ENCODE measurements around the gene MYEOV. TPM values are rescaled to one million over a fixed set of nuclear protein-coding genes. Genes with fewer than 3 reads are reported as not detected.

MYEOV gene
- total RNA-seq, 2 donors from 2014 or later, result not detected

GRCh38 chr11:69316956-69317355 lies 23.0 kb downstream of the MYEOV start:
- no peak overlapping the region for H3K27ac ChIP-seq (ENCODE audit: low read depth, low read length)
- 89 to 94% methylated on average over 3 to 4 of the region's 4 CpGs for WGBS, 2 experiments (ENCODE audit: insufficient coverage in 1 of 2, insufficient read length in 1 of 2)
- Mint-ChIP-seq H3K9me3 (no peaks in the 10 kb centered on the region), H3K36me3 (ENCODE audit: low read depth) (no peaks in the 10 kb centered on the region), H3K4me1 (peaks cover 9% of the 10 kb centered on the region), H3K27me3 (ENCODE audit: insufficient read depth) (no peaks in the 10 kb centered on the region), H3K4me3 (no peak overlapping the region), H3K27ac (no peak overlapping the region)
- no peaks in the 10 kb centered on the region for H3K27me3 ChIP-seq (ENCODE audit: control insufficient read depth, insufficient read depth, low read length, poor library complexity, severe bottlenecking)
- no peak for TF ChIP-seq CTCF (conservative IDR thresholded peaks at IDR 0.05)
- DNase-seq, result no peak
- no peak overlapping the region for H3K4me3 ChIP-seq (ENCODE audit: low read length)
- no peaks in the 10 kb centered on the region for H3K4me1 ChIP-seq (ENCODE audit: control insufficient read depth, insufficient read depth, low read length)
- H3K9me3 ChIP-seq (ENCODE audit: control insufficient read depth, low read length), result no peaks in the 10 kb centered on the region
- no peaks in the 10 kb centered on the region for H3K36me3 ChIP-seq (ENCODE audit: control insufficient read depth, insufficient read depth, low read length)
- H3K9ac ChIP-seq (ENCODE audit: extremely low read depth, low read length, poor library complexity, severe bottlenecking), result no peak overlapping the region

- TF ChIP-seq CTCF (conservative IDR thresholded peaks at IDR 0.05), result no peak
- H3K36me3 ChIP-seq (ENCODE audit: control insufficient read depth, insufficient read depth, low read length), result no peaks in the 10 kb centered on the region
- no peak for DNase-seq
- H3K27me3 ChIP-seq (ENCODE audit: control insufficient read depth, insufficient read depth, low read length, poor library complexity, severe bottlenecking), result no peaks in the 10 kb centered on the region
- Mint-ChIP-seq H3K27me3 (ENCODE audit: insufficient read depth) (no peaks in the 10 kb centered on the region), H3K4me3 (no peak overlapping the region), H3K27ac (no peak overlapping the region), H3K36me3 (ENCODE audit: low read depth) (no peaks in the 10 kb centered on the region), H3K9me3 (no peaks in the 10 kb centered on the region), H3K4me1 (peaks cover 9% of the 10 kb centered on the region)
- H3K27ac ChIP-seq (ENCODE audit: low read depth, low read length), result no peak overlapping the region
- WGBS, 2 experiments (ENCODE audit: insufficient coverage in 1 of 2, insufficient read length in 1 of 2), result 89 to 100% methylated on average over 1 to 2 of the region's 2 CpGs
- no peak overlapping the region for H3K4me3 ChIP-seq (ENCODE audit: low read length)
- no peak overlapping the region for H3K9ac ChIP-seq (ENCODE audit: extremely low read depth, low read length, poor library complexity, severe bottlenecking)
- no peaks in the 10 kb centered on the region for H3K9me3 ChIP-seq (ENCODE audit: control insufficient read depth, low read length)
- no peaks in the 10 kb centered on the region for H3K4me1 ChIP-seq (ENCODE audit: control insufficient read depth, insufficient read depth, low read length)
Measured at GRCh38 chr11:69317401-69318092, 23.6 kb downstream of the MYEOV start.

GRCh38 chr11:69318093-69318420 lies 24.1 kb downstream of the MYEOV start:
- Histone ChIP-seq H3K36me3 (ENCODE audit: control insufficient read depth, insufficient read depth, low read length) (no peaks in the 10 kb centered on the region), H3K9ac (ENCODE audit: extremely low read depth, low read length, poor library complexity, severe bottlenecking) (no peak overlapping the region), H3K4me1 (ENCODE audit: control insufficient read depth, insufficient read depth, low read length) (no peaks in the 10 kb centered on the region), H3K4me3 (ENCODE audit: low read length) (no peak overlapping the region), H3K9me3 (ENCODE audit: control insufficient read depth, low read length) (no peaks in the 10 kb centered on the region), H3K27ac (ENCODE audit: low read depth, low read length) (no peak overlapping the region), H3K27me3 (ENCODE audit: control insufficient read depth, insufficient read depth, low read length, poor library complexity, severe bottlenecking) (no peaks in the 10 kb centered on the region)
- H3K36me3 Mint-ChIP-seq (ENCODE audit: low read depth), result no peaks in the 10 kb centered on the region
- no peak overlapping the region for H3K27ac Mint-ChIP-seq
- DNase-seq, result no peak
- 89 to 100% methylated on average over 1 of the region's 1 CpG for WGBS, 2 experiments (ENCODE audit: insufficient coverage in 1 of 2, insufficient read length in 1 of 2)
- H3K4me3 Mint-ChIP-seq, result no peak overlapping the region
- no peaks in the 10 kb centered on the region for H3K27me3 Mint-ChIP-seq (ENCODE audit: insufficient read depth)
- H3K4me1 Mint-ChIP-seq, result peaks cover 9% of the 10 kb centered on the region
- no peaks in the 10 kb centered on the region for H3K9me3 Mint-ChIP-seq
- TF ChIP-seq CTCF (conservative IDR thresholded peaks at IDR 0.05), result no peak

Measured in endodermal cell (in vitro differentiated cells).